Activated CD4-positive, alpha-beta T cell treated with anti-CD3 and anti-CD28 coated beads for 4 hours (primary cell): ENCODE data around the gene PET100.
A peak's percentile ranks its signal among the peaks of the same experiment; 100 is the strongest.
"Not testable (repeated sequence)": the region's sequence is repeated elsewhere in the genome, so short reads cannot be mapped to it uniquely, and the experiment has no call there.

ENCODE experiments used
- DNase-seq, 2 donors: peaks; one replicate each; pipeline ENCODE4 v3.0.0-alpha.2; 2020

The PET100 gene

DNA sequence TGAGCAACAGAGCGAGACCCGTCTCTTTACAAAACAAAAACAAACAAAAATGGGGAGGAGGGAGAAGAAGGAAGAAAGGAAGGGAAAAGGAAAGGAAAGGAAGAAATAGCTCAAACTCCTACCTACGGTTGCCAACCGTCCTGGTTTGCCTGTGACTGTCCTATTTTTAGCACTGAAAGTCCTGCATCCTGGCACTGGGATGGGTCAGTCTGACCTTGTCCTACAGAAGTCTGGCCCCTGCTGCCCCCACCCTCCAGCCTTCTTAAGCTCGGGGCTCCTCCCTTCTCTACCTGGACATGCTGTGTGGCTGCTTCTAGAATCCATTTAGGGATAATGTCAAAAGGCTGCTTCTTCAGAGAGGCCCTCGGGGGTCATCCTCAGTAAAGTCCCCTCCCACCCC, 6.1 kb downstream of the PET100 start:
- no peak for DNase-seq

DNA sequence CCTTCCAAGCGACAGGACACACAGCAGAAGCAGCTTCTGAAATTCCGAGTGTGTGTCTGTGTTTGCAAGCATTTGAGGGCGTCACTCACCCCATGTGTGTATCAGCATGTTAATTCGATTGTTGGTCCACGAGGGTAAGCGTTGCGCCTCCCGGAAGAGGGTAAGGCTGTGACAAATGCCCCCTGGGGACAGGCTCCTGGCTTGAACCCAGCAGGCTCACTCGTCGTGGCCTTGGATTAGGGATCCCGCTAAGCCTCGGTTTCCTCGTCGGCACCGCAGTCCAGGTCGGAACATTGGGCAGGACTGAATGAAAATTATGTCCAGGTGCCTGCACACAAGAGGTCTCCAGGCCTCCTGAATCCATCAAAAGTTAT, 6.7 kb downstream of the PET100 start:
- DNase-seq, result no peak

DNA sequence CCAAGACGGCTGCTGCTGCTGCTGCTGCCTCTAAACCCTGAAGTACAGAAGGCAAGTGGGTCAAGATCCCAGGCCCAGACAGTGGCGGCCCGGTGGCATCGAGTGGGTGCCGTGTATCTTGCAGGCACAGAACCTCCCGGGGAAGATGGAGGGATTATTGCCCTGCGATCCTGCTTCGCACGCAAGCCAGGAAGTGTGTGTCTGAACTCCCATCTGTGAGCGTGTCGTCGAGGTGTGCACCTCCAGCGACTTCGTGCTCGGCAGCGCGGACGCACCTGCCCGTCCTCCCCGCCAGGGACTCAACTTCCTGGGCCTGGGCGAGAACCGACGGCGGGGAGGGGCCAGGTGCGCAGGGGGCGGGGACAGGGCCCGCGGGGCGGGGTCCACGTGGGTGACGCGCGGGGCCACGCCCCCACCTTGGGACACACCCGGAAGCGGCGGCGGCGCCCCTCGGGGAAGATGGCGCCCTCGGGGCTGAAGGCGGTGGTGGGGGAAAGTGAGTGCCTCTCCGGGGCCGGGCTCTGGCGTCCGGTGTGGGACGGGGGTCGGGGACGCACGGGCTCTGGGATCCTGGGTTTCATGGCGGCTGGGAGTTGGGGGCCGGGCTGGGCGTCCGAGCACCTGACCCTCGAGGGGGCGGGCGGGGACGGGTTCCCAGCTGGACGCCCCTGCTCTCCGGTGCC, 7.2 kb downstream of the PET100 start, which contains the start of gene STXBP2:
TSS of gene STXBP2 (plus strand) at position 420 of the 683 bp plus-strand sequence. CDS start at position 460, 40 bp downstream.
- DNase-seq, result peak; percentile 90 to 93

DNA sequence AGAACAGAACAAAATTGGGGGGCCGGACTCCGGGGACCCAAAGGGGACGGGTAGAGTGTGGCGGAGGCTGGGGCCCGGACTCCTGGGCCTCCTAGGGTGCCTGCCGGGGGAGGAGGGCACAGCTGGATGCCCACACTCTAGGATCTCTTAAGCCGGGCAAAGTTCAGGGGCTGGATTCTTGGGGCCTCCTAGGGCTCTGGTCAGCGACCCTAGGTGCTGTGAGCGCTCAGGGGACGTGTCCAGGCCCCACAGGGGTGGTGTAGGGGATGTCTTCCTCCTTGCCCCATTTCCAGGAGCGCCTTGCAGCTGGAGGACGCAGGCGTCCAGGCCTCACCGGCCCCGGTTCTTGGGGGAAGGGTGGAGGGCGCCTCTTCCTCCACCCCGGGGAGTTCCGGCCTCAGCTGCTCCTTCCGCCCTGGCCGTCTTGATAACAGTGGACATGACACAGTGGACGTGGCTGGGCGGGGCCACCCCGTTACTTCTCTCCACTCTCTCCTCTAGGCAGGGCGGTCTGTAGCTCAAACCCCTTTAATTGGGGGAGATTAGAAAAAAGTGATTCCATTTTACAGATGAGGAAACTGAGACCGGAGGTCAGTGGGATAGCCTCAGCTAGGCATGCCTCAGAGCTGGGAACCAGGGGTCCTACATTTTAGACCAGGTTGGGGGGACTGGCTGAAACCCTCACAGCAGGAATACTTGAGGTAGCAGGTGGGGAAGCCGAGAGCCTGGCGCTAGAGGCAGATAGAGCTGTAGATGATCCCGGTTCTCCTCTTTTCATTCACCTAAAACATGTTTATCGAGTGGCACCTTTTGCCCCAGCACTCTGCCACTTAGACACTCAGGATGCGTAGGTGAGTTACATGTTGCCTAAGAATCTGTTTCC, 8.0 kb downstream of the PET100 start:
- DNase-seq, result no peak

DNA sequence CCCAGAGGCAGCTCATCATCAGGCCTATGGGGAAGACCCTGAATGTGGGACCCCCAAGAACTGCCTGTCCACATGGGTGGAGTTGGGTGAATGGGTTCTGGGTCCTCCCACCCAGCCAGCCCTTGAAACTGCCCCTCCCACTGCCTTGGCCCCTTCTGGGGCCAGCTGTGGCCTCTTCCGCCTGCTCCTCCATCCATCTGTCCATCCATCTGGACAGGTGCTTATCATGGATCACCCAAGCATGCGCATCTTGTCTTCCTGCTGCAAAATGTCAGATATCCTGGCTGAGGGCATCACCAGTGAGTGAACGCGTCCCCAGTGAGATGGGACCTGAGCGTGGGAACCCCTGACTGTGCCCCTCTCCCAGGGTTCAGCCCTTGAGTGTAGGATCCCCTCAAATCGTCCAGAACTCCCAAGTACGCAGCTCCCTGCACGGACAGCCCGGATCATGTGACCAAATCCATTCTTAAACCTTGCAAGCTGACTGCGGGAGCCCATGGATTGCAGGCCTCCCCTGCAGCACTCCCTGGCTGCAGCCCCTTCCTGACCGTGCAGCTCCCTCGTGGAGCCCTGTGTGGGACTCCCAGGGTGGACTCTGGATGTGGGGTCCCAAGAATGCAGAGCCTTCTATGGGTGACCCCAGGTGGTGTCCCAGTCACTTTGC, 9.3 kb downstream of the PET100 start:
- no peak for DNase-seq

DNA sequence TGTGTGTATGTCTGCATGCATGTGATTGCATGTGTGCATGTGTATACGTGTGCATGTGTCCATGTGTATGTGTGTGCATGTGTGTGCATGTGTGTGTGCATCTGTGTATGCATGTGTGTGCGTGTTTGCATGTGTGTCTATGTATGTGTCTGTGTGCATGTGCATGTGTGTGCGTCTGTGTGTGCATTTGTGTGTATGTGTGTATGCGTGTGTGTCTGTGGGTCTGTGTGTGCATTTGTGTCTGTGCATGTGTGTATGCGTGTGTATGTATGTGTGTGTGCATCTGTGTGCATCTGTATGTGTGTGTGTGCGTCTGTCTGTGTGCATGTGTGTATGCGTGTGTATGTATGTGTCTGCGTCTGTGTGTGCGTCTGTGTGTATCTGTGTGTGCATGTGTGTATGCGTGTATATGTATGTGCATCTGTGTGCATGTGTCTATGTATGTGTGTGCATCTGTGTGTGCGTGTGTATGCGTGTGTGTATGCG, 10.3 kb downstream of the PET100 start:
- DNase-seq, result no peak

DNA sequence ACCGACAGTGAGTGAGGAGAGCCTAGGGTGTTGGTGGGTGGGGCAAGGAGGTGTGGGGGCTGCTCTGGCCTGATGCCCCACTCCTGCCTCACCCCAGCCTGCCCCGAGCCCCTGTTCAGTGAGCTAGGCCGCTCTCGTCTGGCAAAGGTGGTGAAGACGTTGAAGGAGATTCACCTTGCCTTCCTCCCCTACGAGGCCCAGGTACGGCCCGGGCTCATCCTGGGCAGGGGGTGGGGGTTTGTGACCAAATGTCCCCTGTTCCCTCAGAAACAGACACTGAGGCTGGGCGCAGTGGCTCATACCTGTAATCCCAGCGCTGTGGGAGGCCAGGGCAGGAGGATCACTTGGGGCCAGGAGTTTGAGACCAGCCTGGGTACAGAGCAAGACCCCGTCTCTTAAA, 11.2 kb downstream of the PET100 start:
- no peak for DNase-seq

DNA sequence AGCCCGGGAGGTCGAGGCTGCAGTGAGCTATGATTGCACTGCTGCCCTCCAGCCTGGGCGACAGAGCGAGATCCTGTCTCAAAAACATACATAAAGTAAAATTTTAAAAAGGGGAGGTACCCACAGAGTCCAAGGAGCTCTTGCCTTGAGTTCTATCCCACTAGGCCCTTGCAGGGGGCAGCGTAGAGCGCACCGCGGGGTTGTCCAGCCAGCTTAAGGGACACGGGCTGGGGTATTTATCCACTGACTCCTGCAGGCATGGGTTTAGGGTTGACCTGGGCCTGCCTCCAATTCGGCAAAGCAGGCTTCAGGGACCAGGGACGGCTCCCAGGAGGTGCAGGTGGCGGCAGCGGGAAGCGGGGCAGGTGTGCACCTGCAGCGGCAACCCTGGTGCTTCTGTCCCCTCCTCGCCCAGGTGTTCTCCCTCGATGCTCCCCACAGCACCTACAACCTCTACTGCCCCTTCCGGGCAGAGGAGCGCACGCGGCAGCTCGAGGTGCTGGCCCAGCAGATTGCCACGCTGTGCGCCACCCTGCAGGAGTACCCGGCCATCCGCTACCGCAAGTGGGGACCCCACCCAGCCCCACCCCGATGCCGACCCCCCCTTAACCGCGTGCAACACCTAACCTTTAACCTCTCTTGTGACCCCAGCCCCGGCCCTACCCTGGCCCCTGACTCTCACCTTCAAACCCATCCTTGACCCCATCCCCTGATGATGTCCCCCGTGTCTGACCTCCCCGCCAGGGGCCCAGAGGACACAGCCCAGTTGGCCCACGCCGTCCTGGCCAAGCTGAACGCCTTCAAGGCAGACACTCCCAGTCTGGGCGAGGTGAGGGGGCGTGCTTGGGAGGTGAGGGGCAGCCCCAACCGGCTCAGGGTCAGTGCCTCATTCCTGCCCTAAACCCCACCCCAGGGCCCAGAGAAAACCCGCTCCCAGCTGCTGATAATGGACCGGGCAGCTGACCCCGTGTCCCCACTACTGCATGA, 12.0 kb downstream of the PET100 start:
- no peak for DNase-seq

DNA sequence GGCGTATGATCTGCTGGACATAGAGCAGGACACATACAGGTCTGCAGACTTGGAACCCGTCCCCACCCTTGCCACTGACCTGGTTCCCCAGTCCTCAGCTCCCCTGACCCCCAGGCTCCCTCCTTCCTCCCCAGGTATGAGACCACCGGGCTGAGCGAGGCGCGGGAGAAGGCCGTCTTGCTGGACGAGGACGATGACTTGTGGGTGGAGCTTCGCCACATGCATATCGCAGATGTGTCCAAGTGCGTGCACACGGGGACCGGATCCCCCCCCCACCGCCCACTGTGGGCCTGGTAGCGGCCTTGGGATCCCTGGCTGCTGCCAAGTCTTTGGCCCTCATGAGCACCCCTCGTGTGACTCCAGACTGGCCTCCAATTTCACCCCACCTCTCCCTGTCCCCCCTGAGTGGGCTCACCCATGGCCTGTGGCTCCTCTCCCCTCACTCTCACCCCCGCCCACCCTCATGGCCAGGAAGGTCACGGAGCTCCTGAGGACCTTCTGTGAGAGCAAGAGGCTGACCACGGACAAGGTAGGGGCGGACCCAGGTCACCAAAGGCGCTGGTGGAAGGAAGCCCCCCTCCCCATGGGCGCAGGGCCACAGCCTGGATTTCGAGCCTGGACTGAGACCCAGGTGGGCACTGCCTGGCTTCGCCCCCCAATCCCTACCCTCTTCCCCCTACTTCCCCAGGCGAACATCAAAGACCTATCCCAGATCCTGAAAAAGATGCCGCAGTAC, 12.9 kb downstream of the PET100 start:
- DNase-seq, result no peak

DNA sequence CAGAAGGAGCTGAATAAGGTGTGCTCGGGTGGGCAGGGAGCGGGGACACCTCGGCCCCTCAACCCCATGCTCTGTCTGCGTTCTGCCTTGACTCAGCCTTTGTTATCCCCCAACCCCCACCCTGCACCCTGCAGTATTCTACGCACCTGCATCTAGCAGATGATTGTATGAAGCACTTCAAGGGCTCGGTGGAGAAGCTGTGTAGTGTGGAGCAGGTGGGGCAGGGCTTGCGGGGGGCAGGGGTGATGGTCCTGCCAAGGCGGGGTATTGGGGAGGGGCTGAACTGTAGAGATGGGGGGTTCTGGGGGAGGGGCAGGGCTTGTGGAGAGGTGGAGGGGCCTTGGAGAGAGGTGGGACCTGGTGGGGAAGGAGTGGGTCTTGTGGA, 13.4 kb downstream of the PET100 start:
- no peak for DNase-seq

DNA sequence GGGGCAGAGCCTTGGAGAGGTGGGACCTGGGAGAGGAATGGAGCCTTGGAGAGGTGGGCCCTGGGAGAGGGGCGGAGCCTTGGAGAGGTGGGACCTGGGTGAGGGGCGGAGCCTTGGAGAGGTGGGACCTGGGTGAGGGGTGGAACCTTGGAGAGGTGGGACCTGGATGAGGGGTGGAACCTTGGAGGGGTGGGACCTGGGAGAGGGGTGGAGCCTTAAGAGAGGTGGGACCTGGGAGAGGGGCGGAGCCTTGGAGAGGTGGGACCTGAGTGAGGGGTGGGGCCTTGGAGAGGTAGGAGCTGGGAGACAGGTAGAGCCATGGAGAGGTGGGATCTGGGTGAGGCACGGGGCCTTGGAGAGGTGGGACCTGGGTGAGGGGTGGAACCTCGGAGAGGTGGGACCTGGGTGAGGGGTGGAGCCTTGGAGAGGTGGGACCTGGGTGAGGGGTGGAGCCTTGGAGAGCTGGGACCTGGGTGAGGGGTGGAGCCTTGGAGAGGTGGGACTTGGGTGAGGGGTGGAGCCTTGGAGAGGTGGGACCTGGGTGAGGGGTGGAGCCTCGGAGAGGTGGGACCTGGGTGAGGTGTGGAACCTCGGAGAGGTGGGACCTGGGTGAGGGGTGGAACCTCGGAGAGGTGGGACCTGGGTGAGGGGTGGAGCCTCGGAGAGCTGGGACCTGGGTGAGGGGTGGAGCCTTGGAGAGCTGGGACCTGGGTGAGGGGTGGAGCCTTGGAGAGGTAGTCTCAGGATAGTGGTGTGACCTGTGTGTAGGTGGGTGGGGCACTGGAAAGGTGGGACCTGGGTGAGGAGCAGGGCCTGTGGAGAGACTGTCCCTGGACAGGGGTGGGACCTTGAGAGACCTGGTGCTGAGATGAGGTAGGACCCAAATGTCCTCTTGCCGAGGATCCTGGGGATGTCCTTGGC, 14.3 kb downstream of the PET100 start:
- not testable (repeated sequence) for DNase-seq

DNA sequence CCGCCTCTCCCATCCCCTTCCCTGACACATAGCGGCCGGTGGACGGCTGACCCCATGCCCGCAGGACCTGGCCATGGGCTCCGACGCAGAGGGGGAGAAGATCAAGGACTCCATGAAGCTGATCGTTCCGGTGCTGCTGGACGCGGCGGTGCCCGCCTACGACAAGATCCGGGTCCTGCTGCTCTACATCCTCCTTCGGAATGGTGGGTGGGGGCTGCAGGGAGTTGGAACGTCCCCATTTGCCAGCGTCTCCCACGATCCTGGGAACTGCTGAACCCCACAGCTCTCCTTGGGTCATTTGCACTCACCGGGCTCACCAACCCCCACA, 14.9 kb downstream of the PET100 start:
- no peak for DNase-seq

DNA sequence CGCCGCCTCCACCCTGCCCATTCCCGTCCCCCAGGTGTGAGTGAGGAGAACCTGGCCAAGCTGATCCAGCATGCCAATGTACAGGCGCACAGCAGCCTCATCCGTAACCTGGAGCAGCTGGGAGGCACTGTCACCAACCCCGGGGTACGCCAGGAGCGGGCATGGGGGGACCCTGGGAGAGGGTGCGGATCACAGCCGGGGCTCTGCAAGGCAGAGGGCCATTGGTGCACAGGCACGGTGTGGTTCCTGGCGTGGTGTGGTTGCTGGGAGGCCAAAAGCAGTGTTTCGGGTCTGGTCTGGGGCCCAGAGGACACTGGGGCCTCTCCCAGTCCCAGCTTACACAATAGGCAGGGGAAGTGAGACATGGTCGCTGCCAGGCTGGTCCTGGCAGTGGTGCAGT, 15.6 kb downstream of the PET100 start:
- no peak for DNase-seq

DNA sequence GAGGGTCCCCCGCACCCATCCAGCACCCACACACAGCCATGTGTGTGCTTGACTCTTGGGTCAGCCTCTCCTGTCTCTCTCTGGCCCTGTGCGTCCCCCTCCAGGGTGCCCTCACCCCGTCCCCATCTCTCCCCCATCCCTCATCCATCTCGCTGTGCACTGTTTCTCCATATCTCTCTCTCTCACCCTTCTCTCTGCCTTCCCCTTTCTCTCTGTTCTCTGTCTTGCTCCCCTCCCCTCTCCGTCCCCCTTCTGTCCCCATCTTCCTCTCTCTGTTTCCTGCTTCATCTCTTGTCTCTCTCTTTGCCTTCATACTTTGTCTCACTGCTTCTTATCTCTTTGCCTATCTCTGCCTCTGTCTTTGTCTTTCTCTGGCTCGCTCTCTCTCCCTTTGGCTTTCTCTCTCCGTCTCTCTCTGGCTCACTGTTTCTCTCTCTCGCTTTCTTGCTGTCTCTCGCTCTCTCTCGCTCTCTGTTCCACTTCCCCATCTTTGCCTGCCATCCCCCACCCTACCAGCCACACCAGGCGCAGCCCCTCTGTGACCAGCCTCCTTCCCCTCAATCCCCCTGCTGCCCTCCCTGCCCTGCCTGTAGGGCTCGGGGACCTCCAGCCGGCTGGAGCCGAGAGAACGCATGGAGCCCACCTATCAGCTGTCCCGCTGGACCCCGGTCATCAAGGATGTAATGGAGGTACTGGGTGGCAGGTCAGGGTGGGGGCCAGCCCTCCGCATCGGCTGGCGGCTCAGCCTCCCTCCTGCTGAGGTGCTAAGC, 16.2 kb downstream of the PET100 start:
- DNase-seq, result no peak

DNA sequence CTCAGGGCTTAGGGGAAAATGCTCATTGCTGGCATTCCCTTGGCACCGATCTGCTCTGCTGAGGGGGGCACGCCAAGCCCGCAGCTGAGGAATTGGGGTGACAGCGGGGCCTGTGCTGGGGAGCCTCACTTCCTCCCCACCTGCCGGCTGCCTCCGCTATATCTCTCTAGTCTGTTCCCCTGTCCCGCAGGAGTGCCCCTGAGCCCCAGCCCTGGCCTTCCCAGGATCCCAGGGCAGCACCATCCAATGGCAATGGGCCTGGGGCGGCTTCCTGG, 16.8 kb downstream of the PET100 start:
- no peak for DNase-seq

DNA sequence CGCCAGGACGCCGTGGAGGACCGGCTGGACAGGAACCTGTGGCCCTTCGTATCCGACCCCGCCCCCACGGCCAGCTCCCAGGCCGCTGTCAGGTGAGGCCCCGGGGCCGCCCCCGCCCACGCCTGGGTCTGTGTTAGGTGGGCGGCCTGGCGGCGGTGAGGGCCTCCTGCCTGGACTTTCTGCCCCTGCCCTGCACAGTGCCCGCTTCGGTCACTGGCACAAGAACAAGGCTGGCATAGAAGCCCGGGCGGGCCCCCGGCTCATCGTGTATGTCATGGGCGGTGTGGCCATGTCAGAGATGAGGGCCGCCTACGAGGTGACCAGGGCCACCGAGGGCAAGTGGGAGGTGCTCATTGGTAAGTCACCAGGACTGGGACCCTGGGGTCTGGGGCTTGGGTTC, 17.6 kb downstream of the PET100 start:
- DNase-seq, result no peak

DNA sequence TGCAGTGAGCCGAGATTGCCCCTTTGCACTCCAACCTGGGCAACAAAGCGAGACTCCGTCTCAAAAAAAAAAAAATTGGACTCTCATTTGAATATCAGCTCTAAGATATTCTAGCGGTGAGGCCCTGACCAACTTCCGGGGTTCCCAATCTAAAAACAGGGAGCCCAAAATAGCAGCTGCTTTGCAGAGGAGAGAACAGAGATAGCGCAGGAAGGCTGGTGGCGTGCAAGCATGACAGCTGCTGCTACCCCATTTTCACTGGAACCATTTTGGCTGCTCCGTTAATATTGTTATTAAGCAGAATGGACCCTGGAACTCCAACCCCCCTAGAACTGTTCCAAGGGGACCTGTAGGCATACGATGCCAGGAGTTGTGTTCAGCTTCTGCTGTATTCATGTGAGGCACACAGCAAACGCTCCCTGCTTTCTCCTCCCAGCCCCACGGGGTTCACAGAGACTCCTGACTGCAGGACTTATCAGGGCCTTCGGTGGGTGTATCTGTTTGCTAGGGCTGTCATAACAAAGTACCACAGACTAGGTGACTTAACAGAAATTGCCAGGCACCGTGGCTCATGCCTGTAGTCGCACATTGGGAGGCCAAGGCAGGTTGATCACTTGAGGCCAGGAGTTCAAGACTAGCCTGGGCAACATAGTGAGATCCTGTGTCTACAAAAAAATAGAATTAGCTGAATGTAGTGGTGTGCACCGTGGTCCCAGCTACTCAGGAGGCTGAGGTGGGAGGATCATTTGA, 18.8 kb downstream of the PET100 start:
- DNase-seq, result no peak

DNA sequence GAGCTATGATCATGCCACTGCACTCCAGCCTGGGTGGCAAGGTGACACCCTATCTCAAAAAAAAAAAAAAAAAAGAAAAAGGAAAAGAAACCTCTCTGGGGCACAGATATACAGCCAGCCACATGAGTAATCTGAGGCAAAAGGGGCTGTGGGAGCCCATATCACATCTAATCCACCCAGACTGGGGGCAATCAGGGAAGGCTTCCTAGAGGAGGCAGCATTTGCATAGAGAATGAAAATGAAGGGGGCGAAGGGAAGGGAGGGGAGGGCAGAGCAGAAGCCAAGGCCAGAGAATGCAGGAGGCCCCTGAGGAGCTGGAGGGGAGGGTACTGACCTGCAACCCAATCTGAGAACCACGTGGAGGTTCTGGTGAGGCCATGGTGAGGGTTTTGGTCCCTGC, 20.6 kb downstream of the PET100 start:
- no peak for DNase-seq

DNA sequence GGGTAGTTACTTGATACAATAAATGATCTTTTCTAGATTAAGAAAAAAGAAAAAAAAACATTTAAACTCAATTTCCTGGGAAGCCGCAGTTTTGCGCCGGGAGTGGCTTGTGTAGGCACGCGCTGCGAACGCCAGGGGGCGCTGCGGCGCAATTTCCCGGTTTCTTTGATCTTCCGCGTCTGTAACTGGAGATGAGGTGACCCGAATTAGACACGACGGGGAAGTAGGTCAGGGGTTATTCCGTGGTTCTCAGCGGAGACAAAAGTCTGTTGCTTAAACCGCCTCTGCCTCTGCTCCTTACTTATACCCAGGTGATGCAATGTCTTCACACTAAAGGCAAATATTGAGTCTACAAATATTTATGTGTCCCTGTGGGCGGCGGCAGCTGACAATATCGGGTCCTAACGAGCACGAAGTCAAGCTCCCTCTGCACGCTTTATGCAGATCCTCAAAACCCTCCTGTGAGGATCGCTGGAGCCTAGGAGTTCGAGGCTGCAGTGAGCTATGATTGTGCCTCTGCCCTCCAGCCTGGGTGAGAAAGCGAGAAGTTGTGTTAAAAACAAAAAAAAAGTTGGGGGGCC, 22.6 kb downstream of the PET100 start:
- peak; percentile 77 to 88 for DNase-seq
